GM12892 (cell line): ENCODE data around the gene MINK1.

Source experiments
- POLR2A ChIP-seq: IDR thresholded peaks from 2 replicates; pipeline ENCODE4 v1.6.1; 2011; ENCODE audit warnings: low read depth, low read length, control low read depth
- POLR2AphosphoS5 ChIP-seq: IDR thresholded peaks from 2 replicates; pipeline ENCODE4 v1.6.1; 2011; ENCODE audit warnings: low read depth, low read length, control low read depth

DNA sequence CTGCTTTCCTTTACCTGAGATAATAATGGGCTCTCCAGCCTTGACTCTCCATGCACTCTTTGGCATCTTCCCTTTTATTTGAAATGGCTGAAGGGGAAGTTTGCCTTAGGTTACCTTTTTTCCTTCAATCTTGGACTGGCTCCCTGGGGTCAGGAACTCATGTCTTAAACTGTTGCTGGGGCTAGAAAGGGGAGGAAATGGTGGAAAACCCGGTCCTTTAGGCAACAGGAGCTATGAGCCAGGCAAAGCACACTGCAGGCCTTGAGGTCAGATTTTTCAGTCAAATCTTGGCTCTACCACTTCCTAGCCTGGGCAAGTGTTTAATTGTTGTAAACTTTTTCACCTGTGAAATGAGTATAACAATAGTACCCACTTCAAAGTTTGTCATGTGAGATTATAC lies 30.2 kb downstream of the MINK1 start:
- no peak for TF ChIP-seq POLR2AphosphoS5
- no peak for TF ChIP-seq POLR2A
